SK-N-SH treated with all-trans-retinoic acid at 6 μM for 48 hours (cell line): Measurements from ENCODE around the gene TRAIP.

ENCODE experiments used
- PATZ1 ChIP-seq: fragments of 250-450 bp; sonication (Bioruptor Pico); IDR thresholded peaks from 2 replicates; pipeline ENCODE4 v1.8.0; 2020; ENCODE audit warnings: mild to moderate bottlenecking, moderate library complexity, borderline replicate concordance
- ZFP3 ChIP-seq: fragments of 250-450 bp; sonication (Bioruptor Pico); IDR thresholded peaks from 2 replicates; pipeline ENCODE4 v1.5.0; 2020; ENCODE audit warnings: mild to moderate bottlenecking, moderate library complexity

- TF ChIP-seq ZFP3 (CRISPR knock-in tag) = no peak
- no peak for TF ChIP-seq PATZ1 (CRISPR knock-in tag)
These were observed 24.4 kb upstream of the TRAIP start for GRCh38 chr3:49880581-49881315.
